Measurements from ENCODE around the gene IQGAP2. TPM values are rescaled to one million over a fixed set of nuclear protein-coding genes. Genes with fewer than 3 reads are reported as not detected.

Gene IQGAP2
- total and polyA plus RNA-seq, 3 donors from 2014 or later, result 33.5 to 78.6 (median 60.2) TPM

DNA sequence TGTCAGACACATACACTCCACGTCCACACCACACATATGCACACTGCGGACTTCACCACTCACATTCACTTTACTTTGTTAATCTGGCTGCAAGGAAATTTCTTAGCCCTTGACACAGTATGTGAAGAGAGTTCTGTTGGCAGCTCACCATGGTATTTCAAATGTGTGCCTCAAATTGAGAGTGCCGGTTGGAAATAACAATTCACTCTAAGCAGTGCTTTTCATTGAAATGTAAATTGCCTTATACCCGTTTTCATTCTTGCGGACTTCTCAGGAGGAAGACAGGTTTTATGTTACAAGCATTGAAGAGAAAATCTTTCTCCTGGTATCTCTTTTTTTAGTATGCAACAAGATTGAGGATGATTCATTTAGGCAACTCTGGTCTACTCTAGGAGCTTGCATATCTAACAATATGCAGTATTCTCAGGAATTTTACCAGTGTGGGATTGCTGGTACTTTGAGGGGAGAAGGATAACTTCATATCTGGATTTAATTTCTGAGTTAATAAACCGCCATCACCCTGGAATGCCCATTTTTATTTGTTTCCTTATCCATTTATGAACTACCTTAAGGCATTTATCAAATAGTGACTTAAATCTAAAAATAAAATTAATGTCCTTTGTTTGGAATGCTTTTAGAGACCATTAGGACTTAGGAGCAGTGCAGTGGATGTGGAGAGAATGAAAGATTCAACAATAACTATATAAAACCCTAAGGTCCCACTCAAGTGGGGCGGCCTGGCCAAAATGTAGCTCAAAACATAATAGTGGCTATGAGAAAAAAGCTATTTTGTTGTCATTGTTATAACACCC lies 87.0 kb downstream of the IQGAP2 start:
- no peaks in the 10 kb centered on the region for H3K36me3 ChIP-seq (ENCODE audit: low read depth, missing control alignments)
- no peak for TF ChIP-seq CTCF (IDR thresholded peaks at IDR 0.05)
- TF ChIP-seq POLR2A (IDR thresholded peaks at IDR 0.05), result no peak
- intact Hi-C loops (cut with DNase I; ENCODE audit: low total_unique reads), result no loop called here
- WGBS, 2 donors, result 88 to 89% methylated on average over 7 of the region's 7 CpGs
- H3K4me1 ChIP-seq, result no peaks in the 10 kb centered on the region
- DNase-seq, result no peak
- H3K27ac ChIP-seq, result no peak overlapping the region
- H3K27me3 ChIP-seq, result no peaks in the 10 kb centered on the region
- H3K9me3 ChIP-seq, result no peaks in the 10 kb centered on the region
- no peak overlapping the region for H3K4me3 ChIP-seq

GRCh38 chr5:76490960-76491359 lies 87.9 kb downstream of the IQGAP2 start:
- no peak for DNase-seq
- intact Hi-C loops (cut with DNase I; ENCODE audit: low total_unique reads), result no loop called here
- TF ChIP-seq CTCF (IDR thresholded peaks at IDR 0.05) (no peak), POLR2A (IDR thresholded peaks at IDR 0.05) (no peak)
- H3K4me3 ChIP-seq, result no peak overlapping the region
- H3K9me3 ChIP-seq, result no peaks in the 10 kb centered on the region
- H3K4me1 ChIP-seq, result no peaks in the 10 kb centered on the region
- no peaks in the 10 kb centered on the region for H3K36me3 ChIP-seq (ENCODE audit: low read depth, missing control alignments)
- no peaks in the 10 kb centered on the region for H3K27me3 ChIP-seq
- H3K27ac ChIP-seq, result no peak overlapping the region

- no peaks in the 10 kb centered on the region for H3K9me3 ChIP-seq
- H3K27me3 ChIP-seq, result no peaks in the 10 kb centered on the region
- no peaks in the 10 kb centered on the region for H3K4me1 ChIP-seq
- no peak overlapping the region for H3K27ac ChIP-seq
- WGBS, 2 donors, result 80 to 81% methylated on average over 6 of the region's 6 CpGs
- TF ChIP-seq POLR2A (IDR thresholded peaks at IDR 0.05) (no peak), CTCF (IDR thresholded peaks at IDR 0.05) (no peak)
- no peak overlapping the region for H3K4me3 ChIP-seq
- DNase-seq, result no peak
- H3K36me3 ChIP-seq (ENCODE audit: low read depth, missing control alignments), result no peaks in the 10 kb centered on the region
- intact Hi-C loops (cut with DNase I; ENCODE audit: low total_unique reads), result no loop called here
These were observed 89.7 kb downstream of the IQGAP2 start for GRCh38 chr5:76492819-76493189.

GRCh38 chr5:76493190-76493837 lies 90.2 kb downstream of the IQGAP2 start:
- DNase-seq, result no peak
- Histone ChIP-seq H3K4me3 (no peak overlapping the region), H3K27me3 (no peaks in the 10 kb centered on the region), H3K4me1 (no peaks in the 10 kb centered on the region), H3K36me3 (ENCODE audit: low read depth, missing control alignments) (no peaks in the 10 kb centered on the region), H3K27ac (no peak overlapping the region), H3K9me3 (no peaks in the 10 kb centered on the region)
- 84 to 91% methylated on average over 8 of the region's 8 CpGs for WGBS, 2 donors
- intact Hi-C loops (cut with DNase I; ENCODE audit: low total_unique reads), result no loop called here
- no peak for TF ChIP-seq POLR2A (IDR thresholded peaks at IDR 0.05)

DNA sequence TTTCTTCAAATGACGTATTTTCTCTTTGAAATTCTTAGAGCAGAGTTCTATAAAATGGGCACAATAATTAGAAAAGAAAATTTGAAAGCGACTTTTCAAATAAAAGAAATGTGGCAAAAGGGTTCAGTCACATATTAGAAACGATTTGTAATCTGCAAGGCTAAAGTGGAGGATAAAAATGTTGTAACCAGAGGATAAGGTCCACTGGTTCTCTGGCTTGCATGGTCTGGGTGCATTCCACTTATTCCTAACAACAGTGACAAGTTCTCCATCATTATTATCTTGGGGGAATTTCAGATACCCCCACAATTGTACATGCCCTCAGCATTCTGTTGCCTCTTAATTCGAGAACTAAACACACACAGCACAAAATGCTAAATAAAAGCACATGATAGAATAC lies 91.1 kb downstream of the IQGAP2 start:
- no peak for DNase-seq
- no peak overlapping the region for H3K27ac ChIP-seq
- intact Hi-C loops (cut with DNase I; ENCODE audit: low total_unique reads), result no loop called here
- no peak overlapping the region for H3K4me3 ChIP-seq
- no peaks in the 10 kb centered on the region for H3K27me3 ChIP-seq
- no peaks in the 10 kb centered on the region for H3K36me3 ChIP-seq (ENCODE audit: low read depth, missing control alignments)
- H3K9me3 ChIP-seq, result no peaks in the 10 kb centered on the region
- no peak for TF ChIP-seq CTCF (IDR thresholded peaks at IDR 0.05)
- no peak for TF ChIP-seq POLR2A (IDR thresholded peaks at IDR 0.05)
- 84% methylated on average over 4 of the region's 4 CpGs for WGBS, 2 donors
- H3K4me1 ChIP-seq, result no peaks in the 10 kb centered on the region

All from testis (tissue), 3 donors.